Osteoblast (primary cell): Measurements from ENCODE around the gene CNKSR3. TPM values are rescaled to one million over a fixed set of nuclear protein-coding genes. Genes with fewer than 3 reads are reported as not detected.

Experiments used
- DNase-seq: peaks from one replicate; pipeline ENCODE4 v3.0.0; 2011; ENCODE audit warnings: low spot score, mixed read lengths; ENCODE audit not compliant: insufficient read length; ENCODE audit errors: missing footprints
- H2AFZ ChIP-seq: 2 replicates; pipeline ENCODE4 v1.6.0; 2011; ENCODE audit warnings: mild to moderate bottlenecking, low read length
- H3K27ac ChIP-seq: 2 replicates; pipeline ENCODE4 v1.5.1; 2011; ENCODE audit warnings: mild to moderate bottlenecking, low read depth, low read length, moderate library complexity
- H3K27me3 ChIP-seq: 2 replicates; pipeline ENCODE4 v1.6.0; 2012; ENCODE audit warnings: mild to moderate bottlenecking, control low read depth, inconsistent platforms, low read length, moderate library complexity; ENCODE audit not compliant: insufficient read depth
- H3K36me3 ChIP-seq: 2 replicates; pipeline ENCODE4 v1.5.1; 2011; ENCODE audit warnings: mild to moderate bottlenecking, low read length, control low read depth, moderate library complexity; ENCODE audit not compliant: insufficient read depth
- H3K4me1 ChIP-seq: 2 replicates; pipeline ENCODE4 v1.5.1; 2011; ENCODE audit warnings: mild to moderate bottlenecking, low read length, control low read depth, moderate library complexity; ENCODE audit not compliant: insufficient read depth
- H3K4me2 ChIP-seq: 2 replicates; pipeline ENCODE4 v1.6.0; 2011; ENCODE audit warnings: mild to moderate bottlenecking, low read length; ENCODE audit not compliant: insufficient read depth
- H3K4me3 ChIP-seq: fragments of 200-600 bp; sonication (generic); 3 replicates; pipeline ENCODE4 v1.5.1; 2012; ENCODE audit warnings: mild to moderate bottlenecking, low read length, inconsistent platforms; ENCODE audit not compliant: insufficient read depth
- H3K79me2 ChIP-seq: 2 replicates; pipeline ENCODE4 v1.6.0; 2012; ENCODE audit warnings: mild to moderate bottlenecking, low read length, control low read depth, inconsistent platforms; ENCODE audit not compliant: insufficient read depth
- H3K9me3 ChIP-seq: 2 replicates; pipeline ENCODE4 v1.5.1; 2011; ENCODE audit warnings: low read depth, low read length, control low read depth
- H4K20me1 ChIP-seq: 2 replicates; pipeline ENCODE4 v1.6.0; 2012; ENCODE audit warnings: mild to moderate bottlenecking, low read length, control low read depth; ENCODE audit not compliant: insufficient read depth
- total RNA-seq: library from RNA; depleted of rRNA; stranded (reverse); fragments of >200 nt; gene quantifications from 2 replicates; pipeline ENCODE4 v1.2.3, GENCODE V29; 2012
- TF ChIP-seq, protein P1 (sequence below): IDR thresholded peaks from 2 replicates; pipeline ENCODE4 v1.5.1; 2011; ENCODE audit warnings: mild to moderate bottlenecking, low read depth, low read length, moderate library complexity; ENCODE audit errors: extremely low read depth

The CNKSR3 gene
- total RNA-seq, 1 donor, result 5.4 TPM

DNA sequence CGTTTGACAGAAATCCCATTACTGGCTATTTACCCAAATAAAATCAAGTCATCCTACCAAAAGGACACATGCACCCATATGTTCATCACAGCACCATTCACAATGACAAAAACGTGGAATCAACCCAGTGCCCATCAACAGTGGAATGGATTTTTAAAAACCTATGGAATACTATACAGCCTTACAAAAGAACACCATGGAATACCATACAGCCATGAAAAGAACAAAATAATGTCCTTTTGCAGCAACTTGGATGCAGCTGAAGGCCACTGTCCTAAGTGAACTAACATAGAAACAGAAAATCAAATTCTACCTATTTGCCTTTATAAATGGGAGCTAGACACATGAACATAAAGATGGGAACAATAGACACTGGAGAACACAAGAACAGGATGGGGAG is 136.5 kb downstream of the CNKSR3 start:
- Histone ChIP-seq H3K4me2 (no peak overlapping the region), H3K4me1 (no peaks in the 10 kb centered on the region), H3K4me3 (no peak overlapping the region), H3K36me3 (no peaks in the 10 kb centered on the region), H3K27me3 (no peaks in the 10 kb centered on the region), H3K79me2 (no peaks in the 10 kb centered on the region), H4K20me1 (no peaks in the 10 kb centered on the region), H2AFZ (no peak overlapping the region), H3K9me3 (peaks cover 3% of the 10 kb centered on the region), H3K27ac (no peak overlapping the region)
- TF ChIP-seq, protein P1, sequence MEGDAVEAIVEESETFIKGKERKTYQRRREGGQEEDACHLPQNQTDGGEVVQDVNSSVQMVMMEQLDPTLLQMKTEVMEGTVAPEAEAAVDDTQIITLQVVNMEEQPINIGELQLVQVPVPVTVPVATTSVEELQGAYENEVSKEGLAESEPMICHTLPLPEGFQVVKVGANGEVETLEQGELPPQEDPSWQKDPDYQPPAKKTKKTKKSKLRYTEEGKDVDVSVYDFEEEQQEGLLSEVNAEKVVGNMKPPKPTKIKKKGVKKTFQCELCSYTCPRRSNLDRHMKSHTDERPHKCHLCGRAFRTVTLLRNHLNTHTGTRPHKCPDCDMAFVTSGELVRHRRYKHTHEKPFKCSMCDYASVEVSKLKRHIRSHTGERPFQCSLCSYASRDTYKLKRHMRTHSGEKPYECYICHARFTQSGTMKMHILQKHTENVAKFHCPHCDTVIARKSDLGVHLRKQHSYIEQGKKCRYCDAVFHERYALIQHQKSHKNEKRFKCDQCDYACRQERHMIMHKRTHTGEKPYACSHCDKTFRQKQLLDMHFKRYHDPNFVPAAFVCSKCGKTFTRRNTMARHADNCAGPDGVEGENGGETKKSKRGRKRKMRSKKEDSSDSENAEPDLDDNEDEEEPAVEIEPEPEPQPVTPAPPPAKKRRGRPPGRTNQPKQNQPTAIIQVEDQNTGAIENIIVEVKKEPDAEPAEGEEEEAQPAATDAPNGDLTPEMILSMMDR, result no peak
- DNase-seq, result no peak

DNA sequence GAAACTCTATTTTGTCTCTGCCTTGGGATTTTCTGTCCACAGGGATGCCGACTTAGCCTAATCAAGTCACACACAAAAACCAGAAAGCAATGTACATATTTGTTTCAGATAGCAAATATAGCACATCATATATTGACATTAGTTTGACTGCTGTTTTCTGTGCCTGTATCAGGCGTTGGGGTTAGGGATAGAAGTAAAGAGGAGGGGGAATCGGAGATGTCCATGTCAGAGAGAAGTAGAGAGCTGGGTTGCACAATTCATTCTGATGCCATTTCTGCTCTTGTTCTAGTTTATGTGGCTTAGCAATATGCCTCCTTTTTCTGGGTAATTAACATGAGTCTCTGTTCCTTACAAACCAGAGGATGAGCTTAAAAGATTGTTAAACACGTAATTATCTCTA is 139.2 kb downstream of the CNKSR3 start:
- TF ChIP-seq, protein P1, result no peak
- peaks cover 3% of the 10 kb centered on the region for H3K9me3 ChIP-seq
- peak overlapping the region; percentile 64 for H3K4me2 ChIP-seq
- H3K4me3 ChIP-seq, result no peak overlapping the region
- H3K4me1 ChIP-seq, result no peaks in the 10 kb centered on the region
- H3K27me3 ChIP-seq, result no peaks in the 10 kb centered on the region
- no peaks in the 10 kb centered on the region for H4K20me1 ChIP-seq
- DNase-seq, result no peak
- H3K79me2 ChIP-seq, result no peaks in the 10 kb centered on the region
- H3K36me3 ChIP-seq, result no peaks in the 10 kb centered on the region
- no peak overlapping the region for H3K27ac ChIP-seq
- H2AFZ ChIP-seq, result no peak overlapping the region

DNA sequence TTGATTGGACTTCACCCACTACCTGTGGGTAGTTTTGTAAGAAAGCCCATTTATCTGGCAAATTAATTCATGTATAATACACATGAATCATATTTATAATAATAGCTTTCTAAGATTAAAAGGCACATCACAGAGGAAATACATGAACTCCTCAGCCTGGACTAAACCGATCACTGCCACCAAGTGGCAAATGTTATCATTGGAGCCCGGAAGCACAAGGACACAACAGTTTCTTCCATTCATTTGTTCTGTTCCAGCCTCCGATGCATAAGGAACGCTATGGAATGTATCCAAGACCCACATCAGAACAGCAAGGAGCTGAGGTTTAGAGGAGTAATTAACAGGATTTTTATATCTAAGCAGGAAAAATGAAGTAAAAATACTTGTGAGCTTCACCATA is 139.9 kb downstream of the CNKSR3 start:
- no peaks in the 10 kb centered on the region for H4K20me1 ChIP-seq
- no peak for DNase-seq
- no peaks in the 10 kb centered on the region for H3K36me3 ChIP-seq
- no peaks in the 10 kb centered on the region for H3K79me2 ChIP-seq
- no peak overlapping the region for H3K27ac ChIP-seq
- H3K4me2 ChIP-seq, result peak overlapping the region; percentile 64
- H3K4me3 ChIP-seq, result peak overlapping the region; percentile 25
- H3K27me3 ChIP-seq, result no peaks in the 10 kb centered on the region
- peaks cover 3% of the 10 kb centered on the region for H3K9me3 ChIP-seq
- H2AFZ ChIP-seq, result peak overlapping the region; percentile 78
- TF ChIP-seq, protein P1, result peak; percentile 51
- no peaks in the 10 kb centered on the region for H3K4me1 ChIP-seq

DNA sequence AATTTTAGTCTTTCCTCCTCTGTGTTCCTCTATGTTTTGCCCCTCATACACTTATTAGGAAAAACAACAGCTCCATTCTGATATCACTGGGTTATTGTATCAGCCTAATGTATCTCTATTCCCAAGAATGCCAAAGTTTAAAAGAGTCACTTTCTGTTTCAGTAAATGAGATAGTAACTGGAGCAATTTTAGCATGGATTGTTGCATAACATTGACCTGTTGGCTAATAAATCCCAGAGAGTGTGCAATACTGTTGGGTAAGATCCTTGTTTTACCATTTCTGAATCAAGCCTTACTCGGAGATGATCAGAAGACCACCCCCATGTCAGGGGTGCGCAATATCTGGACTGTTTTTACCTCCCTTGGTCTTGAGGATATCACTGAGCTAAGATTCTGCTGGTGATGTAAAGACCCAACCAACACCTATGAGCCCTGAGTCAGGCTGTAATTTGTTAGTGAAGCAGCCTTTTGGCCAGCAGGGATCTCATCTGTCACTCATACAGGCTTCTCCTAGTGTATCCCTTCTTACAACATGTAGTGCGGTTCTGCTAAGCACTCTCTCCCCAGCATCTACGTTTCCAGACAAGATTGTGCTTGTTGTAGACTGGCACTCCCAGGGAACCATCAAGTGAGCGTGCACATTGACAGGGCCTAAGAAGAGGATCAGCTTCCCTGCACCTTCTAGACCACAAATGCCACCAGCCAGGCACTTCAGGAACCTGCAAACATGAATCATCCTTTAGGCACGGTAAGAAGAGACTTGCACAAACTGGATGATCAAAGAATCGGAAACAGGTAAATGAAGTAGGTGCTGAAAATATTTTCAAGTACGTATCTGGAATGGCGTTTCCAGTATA is 142.4 kb downstream of the CNKSR3 start:
- no peaks in the 10 kb centered on the region for H3K79me2 ChIP-seq
- no peak overlapping the region for H3K4me3 ChIP-seq
- TF ChIP-seq, protein P1, result no peak
- no peaks in the 10 kb centered on the region for H3K4me1 ChIP-seq
- no peaks in the 10 kb centered on the region for H3K27me3 ChIP-seq
- no peak for DNase-seq
- no peak overlapping the region for H3K4me2 ChIP-seq
- H3K9me3 ChIP-seq, result no peaks in the 10 kb centered on the region
- no peak overlapping the region for H3K27ac ChIP-seq
- H3K36me3 ChIP-seq, result no peaks in the 10 kb centered on the region
- no peak overlapping the region for H2AFZ ChIP-seq
- H4K20me1 ChIP-seq, result no peaks in the 10 kb centered on the region
